ENCODE data around the gene ARHGEF7.

ARHGEF7 gene

GRCh38 chr13:111216166-111216960 lies 101.3 kb downstream of the ARHGEF7 start:
- DNase-seq (ENCODE audit: low read depth in 4 of 4, low spot score in 1 of 4) = peak in 2 of 4 experiments; percentile 9 to 12

DNA sequence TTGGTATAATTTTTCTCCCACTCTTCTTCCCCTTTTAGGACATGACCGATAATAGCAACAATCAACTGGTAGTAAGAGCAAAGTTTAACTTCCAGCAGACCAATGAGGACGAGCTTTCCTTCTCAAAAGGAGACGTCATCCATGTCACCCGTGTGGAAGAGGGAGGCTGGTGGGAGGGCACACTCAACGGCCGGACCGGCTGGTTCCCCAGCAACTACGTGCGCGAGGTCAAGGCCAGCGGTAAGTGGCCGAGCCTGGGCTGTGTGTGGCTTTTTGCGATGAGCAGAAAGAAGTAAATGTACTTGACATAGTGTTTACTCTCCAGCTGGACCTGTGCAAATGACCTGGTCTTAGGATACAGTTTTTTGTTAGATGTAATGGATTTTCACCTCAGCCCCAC lies 102.5 kb downstream of the ARHGEF7 start:
- no peak for DNase-seq (ENCODE audit: low read depth in 4 of 4, low spot score in 1 of 4)

- no peak for DNase-seq (ENCODE audit: low read depth in 4 of 4, low spot score in 1 of 4)
These were observed 104.2 kb downstream of the ARHGEF7 start for GRCh38 chr13:111219280-111219679.

GRCh38 chr13:111219950-111220349 lies 104.8 kb downstream of the ARHGEF7 start:
- no peak for DNase-seq (ENCODE audit: low read depth in 4 of 4, low spot score in 1 of 4)

- DNase-seq (ENCODE audit: low read depth in 4 of 4, low spot score in 1 of 4) = no peak
These were observed 110.1 kb downstream of the ARHGEF7 start for GRCh38 chr13:111225166-111225565.

DNA sequence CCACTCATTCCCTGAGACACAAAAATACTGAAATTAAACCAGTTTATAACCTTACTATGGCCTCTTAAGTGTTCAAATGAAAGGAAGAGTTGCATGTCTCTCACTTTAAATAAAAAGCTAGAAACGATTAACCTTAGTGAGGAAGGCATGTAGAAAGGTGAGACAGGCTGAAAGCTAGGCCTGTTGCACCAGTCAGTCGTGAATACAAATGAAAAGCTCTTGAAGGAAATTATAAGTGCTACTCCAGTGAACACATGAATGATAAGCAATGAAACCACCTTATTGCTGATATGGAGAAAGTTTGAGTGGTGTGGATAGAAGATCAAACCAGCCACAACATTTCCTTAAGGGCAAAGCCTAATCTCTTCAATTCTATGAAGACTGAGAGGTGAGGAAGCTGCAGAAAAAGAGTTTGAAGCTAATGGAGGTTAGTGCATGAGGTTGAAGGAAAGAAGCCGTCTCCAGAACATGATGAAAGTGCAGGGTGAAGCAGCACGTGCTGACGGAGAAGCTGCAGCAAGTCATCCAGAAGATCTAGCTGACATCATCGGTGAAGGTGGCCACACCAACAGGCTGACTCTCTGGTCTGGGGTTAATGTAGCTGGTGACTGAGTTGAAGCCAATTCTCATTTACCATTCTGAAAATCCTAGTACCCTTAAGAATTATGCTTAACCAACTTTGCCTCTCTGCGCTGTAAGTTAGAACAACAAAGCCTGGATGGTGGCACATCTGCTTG lies 110.9 kb downstream of the ARHGEF7 start:
- DNase-seq (ENCODE audit: low read depth in 4 of 4, low spot score in 1 of 4) = no peak

GRCh38 chr13:111227405-111227804 lies 112.3 kb downstream of the ARHGEF7 start:
- no peak for DNase-seq (ENCODE audit: low read depth in 4 of 4, low spot score in 1 of 4)

DNA sequence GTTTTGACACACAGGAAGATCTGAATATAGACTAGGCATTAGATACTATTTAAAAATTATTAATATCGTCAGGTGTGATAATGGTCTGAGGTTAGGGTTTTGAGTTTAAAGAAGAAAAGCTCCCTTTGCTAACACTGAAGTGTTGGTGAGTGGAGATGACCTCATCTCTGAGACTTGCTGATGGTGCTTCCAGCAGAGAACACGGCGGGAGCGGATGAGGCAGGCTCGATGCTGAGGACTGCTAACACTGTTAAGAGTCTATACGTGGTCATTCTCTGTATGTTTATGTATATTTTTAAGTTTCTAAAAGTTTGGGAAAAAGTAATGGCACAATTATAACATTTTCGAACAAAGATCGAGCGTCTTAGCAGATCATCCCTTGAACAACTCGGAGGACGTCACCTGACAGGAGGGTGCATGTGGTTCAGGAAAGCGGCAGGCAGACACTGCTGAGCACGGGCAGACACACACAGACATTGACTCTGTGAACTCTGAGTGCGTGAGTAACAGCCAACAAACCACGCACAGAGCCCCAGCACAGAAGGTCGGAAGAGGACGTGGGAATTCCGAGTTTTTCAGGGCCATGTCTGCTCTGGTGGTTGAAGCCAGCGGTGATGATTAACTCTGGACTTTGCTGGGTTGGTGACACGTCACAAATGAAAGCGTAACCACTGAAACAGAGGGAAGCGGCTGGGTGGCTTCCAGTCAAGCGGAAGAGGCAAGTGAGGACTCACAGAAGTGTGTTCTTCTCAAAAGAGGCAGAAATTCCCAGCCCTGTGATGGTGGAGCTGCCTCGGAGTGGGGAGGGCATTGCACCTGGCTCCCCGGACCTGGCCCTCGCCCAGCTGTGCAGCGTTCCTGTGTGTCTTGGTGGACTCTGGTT lies 113.4 kb downstream of the ARHGEF7 start:
- DNase-seq (ENCODE audit: low read depth in 4 of 4, low spot score in 1 of 4) = no peak

GRCh38 chr13:111230385-111230930 lies 115.3 kb downstream of the ARHGEF7 start:
- DNase-seq (ENCODE audit: low read depth in 4 of 4, low spot score in 1 of 4) = no peak

GRCh38 chr13:111232191-111232590 lies 117.1 kb downstream of the ARHGEF7 start:
- DNase-seq (ENCODE audit: low read depth in 4 of 4, low spot score in 1 of 4) = no peak

- DNase-seq (ENCODE audit: low read depth in 4 of 4, low spot score in 1 of 4) = no peak
These were observed 118.0 kb downstream of the ARHGEF7 start for GRCh38 chr13:111233080-111233479.

GRCh38 chr13:111239764-111240670 lies 124.9 kb downstream of the ARHGEF7 start:
- DNase-seq (ENCODE audit: low read depth in 4 of 4, low spot score in 1 of 4) = no peak

- no peak for DNase-seq (ENCODE audit: low read depth in 4 of 4, low spot score in 1 of 4)
These were observed 126.1 kb downstream of the ARHGEF7 start for GRCh38 chr13:111241006-111241755.

- no peak for DNase-seq (ENCODE audit: low read depth in 4 of 4, low spot score in 1 of 4)
These were observed 126.8 kb downstream of the ARHGEF7 start for GRCh38 chr13:111241862-111242261.

DNA sequence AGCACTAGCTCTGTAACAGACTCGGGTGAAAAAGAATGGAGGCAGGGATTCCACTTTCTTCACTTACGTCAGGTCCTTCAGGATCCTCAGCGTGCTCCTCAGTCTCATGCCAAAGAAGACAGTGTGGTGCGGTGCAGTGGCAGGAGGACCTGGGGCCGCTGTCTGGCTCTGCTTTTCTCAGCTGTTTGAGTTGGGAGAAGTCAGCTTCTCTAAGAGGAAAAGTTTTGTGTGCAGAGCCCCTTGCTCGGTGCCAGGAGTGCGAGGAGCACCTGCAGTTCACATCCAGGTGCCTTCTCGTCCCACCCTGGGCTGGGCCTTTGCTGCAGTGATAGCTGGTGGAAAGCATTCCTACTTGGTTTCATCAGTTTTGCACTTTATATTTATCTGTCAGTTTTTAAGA lies 127.5 kb downstream of the ARHGEF7 start:
- DNase-seq (ENCODE audit: low read depth in 4 of 4, low spot score in 1 of 4) = no peak

DNA sequence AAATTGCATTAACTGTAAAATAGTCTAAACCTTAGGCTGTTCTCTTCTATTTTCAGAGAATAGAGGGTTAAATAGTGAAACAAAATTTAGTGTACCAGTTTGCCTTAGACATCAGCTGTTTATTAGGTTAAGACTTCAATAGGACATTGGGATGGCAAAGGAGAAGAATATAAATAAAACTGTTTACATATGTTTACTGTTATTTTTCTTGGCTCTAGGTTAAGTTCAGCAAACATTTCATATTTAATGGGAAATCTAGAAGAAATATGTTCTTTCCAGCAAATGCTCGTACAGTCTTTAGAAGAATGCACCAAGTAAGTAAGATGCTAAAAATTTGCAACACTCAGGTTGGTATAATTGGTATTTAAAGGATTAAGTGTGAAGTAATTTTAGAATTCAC lies 128.9 kb downstream of the ARHGEF7 start:
- DNase-seq (ENCODE audit: low read depth in 4 of 4, low spot score in 1 of 4) = no peak

DNA sequence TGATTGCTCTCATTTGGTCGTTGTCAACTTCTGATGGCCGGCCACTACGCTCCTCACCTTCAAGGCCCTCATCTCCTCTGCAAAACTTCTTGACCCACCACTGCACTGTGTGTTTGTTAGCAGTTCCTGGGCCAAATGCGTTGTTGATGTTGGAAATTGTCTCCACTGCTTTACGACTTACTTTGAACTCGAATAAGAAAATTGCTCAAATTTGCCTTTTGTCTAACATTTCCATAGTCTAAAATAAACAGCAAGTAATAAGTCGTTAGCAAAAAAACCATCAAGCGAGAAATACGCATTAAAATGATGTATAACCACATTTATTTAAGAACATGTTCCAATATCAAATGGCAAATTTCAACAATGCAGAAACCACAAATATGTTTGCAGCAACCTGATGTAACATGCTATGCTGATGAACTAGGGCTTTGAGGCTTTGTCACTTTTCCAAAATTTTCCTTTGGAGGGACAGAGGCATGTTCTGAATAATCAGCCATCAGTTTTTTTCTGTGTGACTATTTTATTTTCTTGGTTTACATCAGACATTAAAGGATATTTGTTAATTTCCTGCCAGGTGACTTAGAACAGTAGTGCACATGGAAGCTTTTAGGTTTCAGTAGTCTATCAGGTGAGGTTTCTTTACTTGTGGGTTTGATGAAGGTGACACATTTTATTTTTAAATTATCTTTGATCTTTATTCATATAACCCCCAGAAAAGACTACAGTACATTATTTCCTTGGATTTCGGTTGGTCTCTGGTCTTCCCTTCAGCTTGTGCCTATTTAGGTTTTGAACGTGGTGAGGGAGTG lies 130.7 kb downstream of the ARHGEF7 start:
- no peak for DNase-seq (ENCODE audit: low read depth in 4 of 4, low spot score in 1 of 4)

DNA sequence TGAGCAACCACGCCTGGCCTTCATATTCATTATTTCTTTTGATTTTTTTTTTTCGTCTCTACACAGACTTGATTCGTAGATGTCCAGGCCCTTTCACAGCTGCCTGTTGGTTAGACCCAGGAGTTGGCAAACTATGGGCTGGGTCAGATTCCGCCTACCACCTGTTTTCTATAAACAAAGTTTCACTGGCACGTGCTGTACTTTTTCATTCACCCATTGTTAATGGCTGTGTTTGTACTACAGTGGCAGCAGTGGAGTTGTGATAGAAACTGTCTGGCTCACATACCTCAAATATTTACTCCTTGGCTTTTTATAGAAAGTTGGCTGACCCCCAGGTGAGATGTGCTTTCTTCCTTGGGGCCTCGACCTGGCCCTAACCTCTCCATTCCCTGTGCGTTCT lies 132.4 kb downstream of the ARHGEF7 start:
- DNase-seq (ENCODE audit: low read depth in 4 of 4, low spot score in 1 of 4) = no peak

- no peak for DNase-seq (ENCODE audit: low read depth in 4 of 4, low spot score in 1 of 4)
These were observed 133.7 kb downstream of the ARHGEF7 start for GRCh38 chr13:111248822-111249221.
